HCT116 (cell line): ENCODE data around the gene CCSER1. TPM values are rescaled to one million over a fixed set of nuclear protein-coding genes. Genes with fewer than 3 reads are reported as not detected.

Experiments used
- ATAC-seq: fragments of 200-7000 bp; cut with Tn5 transposase; 2 replicates; pipeline ENCODE4 v1.9.1; 2020; ENCODE audit warnings: mild to moderate bottlenecking, moderate library complexity
- BruUV-seq: library from RNA; stranded (reverse); fragments of 400-500 nt; replicated peaks from 2 replicates; lab custom pipeline; 2021; lab: Mats Ljungman, UMichigan
- CTCF ChIA-PET: fragments of 300-600 bp; sonication (Branson Sonifier 250); formaldehyde crosslinking; loops from one replicate; lab custom pipeline; 2021; ENCODE audit warnings: antibody characterized with exemption; lab: Charles Lee
- POLR2A ChIA-PET: fragments of 300-600, 350-600 bp; sonication (Branson Sonifier 250); formaldehyde crosslinking; loops from one replicate; lab custom pipeline; 2021; ENCODE audit warnings: antibody characterized with exemption; lab: Charles Lee
- RAD21 ChIA-PET, 2 experiments: fragments of 300-600 bp; sonication (Branson Sonifier 250); formaldehyde crosslinking; loops; one replicate each; lab custom pipeline; 2023; ENCODE audit warnings: low total read pairs in 2 of 2; ENCODE audit not compliant: uncharacterized antibody in 2 of 2, unreplicated experiment in 2 of 2, low non-redundant PET in 1 of 2; lab: Charles Lee
- DNase-seq: peaks from one replicate; pipeline ENCODE4 v3.0.0-alpha.2; 2010; ENCODE audit warnings: low read depth, low spot score
- H2AFZ ChIP-seq: fragments of 200-600 bp; shearing (Covaris generic), sonication (generic); 2 replicates; pipeline ENCODE4 v1.6.1; 2017; ENCODE audit warnings: low read depth, mixed run types, mixed read lengths, antibody characterized with exemption, low read length; ENCODE audit not compliant: poor library complexity, severe bottlenecking
- H3K27ac ChIP-seq: 2 replicates; pipeline ENCODE4 v1.5.1; 2012; ENCODE audit warnings: low read depth, low read length
- H3K27me3 ChIP-seq: fragments of 200-600 bp; sonication (generic); 2 replicates; pipeline ENCODE4 v1.6.1; 2016; ENCODE audit warnings: mixed run types, low read length, mixed read lengths; ENCODE audit not compliant: insufficient read depth
- H3K36me3 ChIP-seq, 2 experiments: fragments of 200-500 bp in 1 of 2; fragments of 200-600 bp in 1 of 2; sonication (Bioruptor generic) in 1 of 2; sonication (generic) in 1 of 2; 2 replicates each; pipeline versions ENCODE4 v1.5.1 to v1.6.1; 2014 to 2016; ENCODE audit warnings: low read length in 2 of 2, inconsistent platforms in 1 of 2, mixed read lengths in 1 of 2, mixed run types in 1 of 2; ENCODE audit not compliant: insufficient read depth in 2 of 2, control insufficient read depth in 1 of 2
- H3K4me1 ChIP-seq, 2 experiments: fragments of 200-600 bp in 1 of 2; sonication (generic) in 1 of 2; 2 replicates each; pipeline versions ENCODE4 v1.5.1 to v1.6.1; 2012 to 2017; ENCODE audit warnings: low read length in 2 of 2, inconsistent platforms in 1 of 2, mild to moderate bottlenecking in 1 of 2, mixed read lengths in 1 of 2, mixed run types in 1 of 2, moderate library complexity in 1 of 2; ENCODE audit not compliant: insufficient read depth in 2 of 2, control insufficient read depth in 1 of 2
- H3K4me2 ChIP-seq: fragments of 200-600 bp; sonication (generic); 2 replicates; pipeline ENCODE4 v1.6.1; 2017; ENCODE audit warnings: mixed run types, low read length, mixed read lengths
- H3K4me3 ChIP-seq, 2 experiments: fragments of 200-600 bp in 1 of 2; sonication (generic) in 1 of 2; replicated peaks in 1 of 2; 2 replicates each; pipeline ENCODE4 v1.5.1; 2011 to 2016; ENCODE audit warnings: low read length in 2 of 2, control low read depth in 1 of 2, low read depth in 1 of 2, mild to moderate bottlenecking in 1 of 2, mixed read lengths in 1 of 2, mixed run types in 1 of 2
- H3K79me2 ChIP-seq: fragments of 200-600 bp; sonication (generic); 2 replicates; pipeline ENCODE4 v1.6.1; 2017; ENCODE audit warnings: mild to moderate bottlenecking, mixed run types, low read length, moderate library complexity, mixed read lengths; ENCODE audit not compliant: insufficient read depth
- H3K9ac ChIP-seq: fragments of 200-600 bp; sonication (generic); 2 replicates; pipeline ENCODE4 v1.6.1; 2016; ENCODE audit warnings: low read length, mixed read lengths
- H3K9me2 ChIP-seq: fragments of 200-600 bp; sonication (generic), shearing (Covaris generic); 2 replicates; pipeline ENCODE4 v1.6.1; 2017; ENCODE audit warnings: mixed run types, mild to moderate bottlenecking, moderate library complexity; ENCODE audit not compliant: insufficient read depth
- H3K9me3 ChIP-seq, 2 experiments: fragments of 200-500 bp in 1 of 2; fragments of 200-600 bp in 1 of 2; sonication (Bioruptor generic) in 1 of 2; sonication (generic) in 1 of 2; 2 replicates each; pipeline ENCODE4 v1.6.1; 2014 to 2017; ENCODE audit warnings: low read length in 2 of 2, mixed read lengths in 2 of 2, inconsistent platforms in 1 of 2, low read depth in 1 of 2, mild to moderate bottlenecking in 1 of 2, mixed run types in 1 of 2, moderate library complexity in 1 of 2; ENCODE audit not compliant: control insufficient read depth in 1 of 2, insufficient read depth in 1 of 2
- H4K20me1 ChIP-seq: fragments of 200-600 bp; sonication (generic), shearing (Covaris generic); 2 replicates; pipeline ENCODE4 v1.6.1; 2017; ENCODE audit warnings: mixed run types, mild to moderate bottlenecking, moderate library complexity; ENCODE audit not compliant: insufficient read depth
- ATF3 ChIP-seq: IDR thresholded peaks from 2 replicates; pipeline ENCODE4 v1.6.1; 2012
- CBX3 ChIP-seq: IDR thresholded peaks from 2 replicates; pipeline ENCODE4 v1.6.1; 2012; ENCODE audit warnings: low read depth
- CEBPB ChIP-seq: IDR thresholded peaks from 2 replicates; pipeline ENCODE4 v1.6.1; 2012; ENCODE audit warnings: low read depth
- CTCF ChIP-seq, 3 experiments: fragments of 200-600 bp in 1 of 3; sonication (generic) in 1 of 3; IDR thresholded peaks in 2 of 3; conservative IDR thresholded peaks in 1 of 3; 2 replicates each; pipeline ENCODE4 v1.5.1; 2012 to 2017; ENCODE audit warnings: low read depth in 2 of 3, low read length in 2 of 3, antibody characterized with exemption in 1 of 3, borderline replicate concordance in 1 of 3, control low read depth in 1 of 3, mild to moderate bottlenecking in 1 of 3, mixed read lengths in 1 of 3, mixed run types in 1 of 3, moderate library complexity in 1 of 3; ENCODE audit not compliant: insufficient read depth in 1 of 3
- ELF1 ChIP-seq: IDR thresholded peaks from 2 replicates; pipeline ENCODE4 v1.6.1; 2012; ENCODE audit warnings: low read depth, borderline replicate concordance
- EZH2phosphoT487 ChIP-seq: fragments of 200-600 bp; IDR thresholded peaks from 2 replicates; pipeline ENCODE4 v1.6.1; 2018; ENCODE audit warnings: antibody characterized with exemption, borderline replicate concordance
- FOSL1 ChIP-seq: IDR thresholded peaks from 2 replicates; pipeline ENCODE4 v1.6.1; 2012; ENCODE audit warnings: low read depth
- JUND ChIP-seq: IDR thresholded peaks from 2 replicates; pipeline ENCODE4 v1.6.1; 2012
- MAX ChIP-seq: IDR thresholded peaks from 2 replicates; pipeline ENCODE4 v1.6.1; 2012
- POLR2A ChIP-seq: IDR thresholded peaks from 2 replicates; pipeline ENCODE4 v1.7.0; 2011; ENCODE audit warnings: borderline replicate concordance; ENCODE audit not compliant: insufficient read depth, insufficient read length; ENCODE audit errors: extremely low read depth
- RAD21 ChIP-seq: IDR thresholded peaks from 2 replicates; pipeline ENCODE4 v1.6.1; 2012; ENCODE audit warnings: low read depth, mild to moderate bottlenecking
- REST ChIP-seq: IDR thresholded peaks from 2 replicates; pipeline ENCODE4 v1.6.1; 2012; ENCODE audit warnings: low read depth
- SP1 ChIP-seq: IDR thresholded peaks from 2 replicates; pipeline ENCODE4 v1.6.1; 2012; ENCODE audit warnings: low read depth
- SRF ChIP-seq: IDR thresholded peaks from 2 replicates; pipeline ENCODE4 v1.6.1; 2012; ENCODE audit warnings: low read depth
- intact Hi-C: fragments of 100-400 bp; cut with micrococcal nuclease; formaldehyde crosslinking; loops from 2 replicates; pipeline ENCODE4 v1.10.0; 2022
- total RNA-seq: library from RNA; stranded (reverse); gene quantifications from one replicate; pipeline ENCODE4 v1.2.1, GENCODE V29; 2021; ENCODE audit not compliant: unreplicated experiment

The CCSER1 gene
- total RNA-seq, 1 experiment from 2014 or later: 6.7 TPM

- no peak for TF ChIP-seq POLR2A
- TF ChIP-seq, all 23 proteins: peak for 0
Measured at GRCh38 chr4:90824266-90825150, 697.3 kb downstream of the CCSER1 start (continued).

- H3K4me1 ChIP-seq: no peaks in the 10 kb centered on the region
- H3K4me3 ChIP-seq: no peak overlapping the region
- RAD21 ChIA-PET: no interaction called here
- no peaks in the 10 kb centered on the region for H3K36me3 ChIP-seq
- H3K27me3 ChIP-seq: no peaks in the 10 kb centered on the region
- no peaks in the 10 kb centered on the region for H3K9me3 ChIP-seq
- CTCF ChIA-PET: no interaction called here
- H2AFZ ChIP-seq: no peak overlapping the region
- POLR2A ChIA-PET: no interaction called here
- no peaks in the 10 kb centered on the region for H3K9me2 ChIP-seq
- no peak overlapping the region for H3K4me2 ChIP-seq
- no peak overlapping the region for H3K27ac ChIP-seq
- TF ChIP-seq SRF (no peak), REST (no peak), EZH2phosphoT487 (no peak), CEBPB (no peak), MAX (no peak), CBX3 (no peak), ATF3 (no peak), POLR2A (no peak), FOSL1 (no peak), SP1 (no peak), CTCF (IDR thresholded peaks at IDR 0.05 in 2 of 3, conservative IDR thresholded peaks at IDR 0.05 in 1 of 3; ENCODE audit: borderline replicate concordance in 1 of 3, insufficient read depth in 1 of 3, low read depth in 2 of 3, low read length in 2 of 3) (no peak), ELF1 (no peak), JUND (no peak), RAD21 (no peak)
- H3K9ac ChIP-seq: no peak overlapping the region
- intact Hi-C loops: no loop called here
- no peaks in the 10 kb centered on the region for H3K79me2 ChIP-seq
- no peak for ATAC-seq
- no peaks in the 10 kb centered on the region for H4K20me1 ChIP-seq
- DNase-seq: no peak
- no TSS peak for BruUV-seq
Measured at GRCh38 chr4:90825849-90826248, 698.7 kb downstream of the CCSER1 start.
